Measurements from ENCODE around the gene DIS3L2.

DIS3L2 gene

GRCh38 chr2:232242316-232242715 lies 280.8 kb downstream of the DIS3L2 start:
- FAIRE-seq (no peak), DNase-seq (ENCODE audit: insufficient read length) (no peak)
- TF ChIP-seq POLR2A (IDR thresholded peaks at IDR 0.05; ENCODE audit: low read depth, low read length) (no peak), TAF1 (IDR thresholded peaks at IDR 0.05; ENCODE audit: borderline replicate concordance, low read depth, low read length) (no peak), POLR2AphosphoS5 (IDR thresholded peaks at IDR 0.05; ENCODE audit: low read depth, low read length) (no peak)

- no peak for DNase-seq (ENCODE audit: insufficient read length)
- FAIRE-seq: no peak
- TF ChIP-seq POLR2AphosphoS5 (IDR thresholded peaks at IDR 0.05; ENCODE audit: low read depth, low read length) (no peak), POLR2A (IDR thresholded peaks at IDR 0.05; ENCODE audit: low read depth, low read length) (no peak), TAF1 (IDR thresholded peaks at IDR 0.05; ENCODE audit: borderline replicate concordance, low read depth, low read length) (no peak)
Observed at GRCh38 chr2:232245111-232245510, 283.6 kb downstream of the DIS3L2 start.

GRCh38 chr2:232246245-232246644 lies 284.7 kb downstream of the DIS3L2 start:
- DNase-seq (ENCODE audit: insufficient read length) (no peak), FAIRE-seq (no peak)
- TF ChIP-seq POLR2A (IDR thresholded peaks at IDR 0.05; ENCODE audit: low read depth, low read length) (no peak), POLR2AphosphoS5 (IDR thresholded peaks at IDR 0.05; ENCODE audit: low read depth, low read length) (no peak), TAF1 (IDR thresholded peaks at IDR 0.05; ENCODE audit: borderline replicate concordance, low read depth, low read length) (no peak)

DNA sequence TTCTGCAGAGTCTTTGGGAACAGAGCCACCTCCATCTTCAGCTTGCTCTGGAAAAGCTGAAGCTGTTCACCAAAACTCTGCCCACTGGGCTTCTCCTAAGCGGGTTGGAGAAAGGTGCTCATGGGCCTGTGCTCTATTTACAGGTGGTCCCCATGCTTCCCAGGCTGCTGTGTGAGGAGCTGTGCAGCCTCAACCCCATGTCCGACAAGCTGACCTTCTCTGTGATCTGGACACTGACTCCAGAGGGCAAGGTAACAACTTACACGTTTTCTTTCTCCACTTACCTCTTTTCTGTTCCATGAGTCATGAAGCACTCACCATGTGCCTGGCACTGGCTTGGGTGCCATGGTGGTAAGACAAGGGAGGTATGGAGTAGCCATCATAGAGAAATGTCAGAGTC lies 287.6 kb downstream of the DIS3L2 start:
- TF ChIP-seq POLR2A (IDR thresholded peaks at IDR 0.05; ENCODE audit: low read depth, low read length): no peak
- TF ChIP-seq POLR2AphosphoS5 (IDR thresholded peaks at IDR 0.05; ENCODE audit: low read depth, low read length): no peak
- TF ChIP-seq TAF1 (IDR thresholded peaks at IDR 0.05; ENCODE audit: borderline replicate concordance, low read depth, low read length): no peak
- DNase-seq (ENCODE audit: insufficient read length): no peak
- FAIRE-seq: no peak

GRCh38 chr2:232250246-232251175 lies 289.0 kb downstream of the DIS3L2 start:
- no peak for TF ChIP-seq TAF1 (IDR thresholded peaks at IDR 0.05; ENCODE audit: borderline replicate concordance, low read depth, low read length)
- TF ChIP-seq POLR2AphosphoS5 (IDR thresholded peaks at IDR 0.05; ENCODE audit: low read depth, low read length): no peak
- TF ChIP-seq POLR2A (IDR thresholded peaks at IDR 0.05; ENCODE audit: low read depth, low read length): no peak
- DNase-seq (ENCODE audit: insufficient read length): no peak
- no peak for FAIRE-seq

DNA sequence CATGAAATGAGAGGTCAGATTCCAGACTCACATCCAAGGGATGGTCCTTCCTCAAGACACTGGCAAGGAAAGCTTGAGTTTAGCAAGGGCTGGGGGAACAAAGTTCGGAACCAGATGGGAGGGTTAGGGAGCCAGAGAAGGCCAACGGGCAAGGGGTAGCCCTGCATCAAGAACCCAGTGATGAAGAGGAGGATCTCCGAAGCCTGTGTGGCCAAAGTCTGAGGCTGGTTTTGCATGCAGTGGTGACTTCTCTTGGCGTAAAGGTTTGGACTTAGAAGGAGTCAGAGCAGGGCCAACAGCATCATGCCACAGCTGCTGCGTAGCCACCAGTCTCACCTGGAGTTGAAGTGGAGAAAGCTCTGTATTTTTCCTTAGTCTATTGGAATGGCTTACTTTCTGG lies 293.5 kb downstream of the DIS3L2 start:
- DNase-seq (ENCODE audit: insufficient read length): no peak
- TF ChIP-seq POLR2A (IDR thresholded peaks at IDR 0.05; ENCODE audit: low read depth, low read length) (no peak), POLR2AphosphoS5 (IDR thresholded peaks at IDR 0.05; ENCODE audit: low read depth, low read length) (no peak), TAF1 (IDR thresholded peaks at IDR 0.05; ENCODE audit: borderline replicate concordance, low read depth, low read length) (no peak)
- FAIRE-seq: no peak

- DNase-seq (ENCODE audit: insufficient read length): no peak
- FAIRE-seq: no peak
- TF ChIP-seq TAF1 (IDR thresholded peaks at IDR 0.05; ENCODE audit: borderline replicate concordance, low read depth, low read length) (no peak), POLR2AphosphoS5 (IDR thresholded peaks at IDR 0.05; ENCODE audit: low read depth, low read length) (no peak), POLR2A (IDR thresholded peaks at IDR 0.05; ENCODE audit: low read depth, low read length) (no peak)
Observed at GRCh38 chr2:232260075-232260474, 298.6 kb downstream of the DIS3L2 start.

- no peak for FAIRE-seq
- TF ChIP-seq POLR2A (IDR thresholded peaks at IDR 0.05; ENCODE audit: low read depth, low read length): no peak
- TF ChIP-seq POLR2AphosphoS5 (IDR thresholded peaks at IDR 0.05; ENCODE audit: low read depth, low read length): no peak
- TF ChIP-seq TAF1 (IDR thresholded peaks at IDR 0.05; ENCODE audit: borderline replicate concordance, low read depth, low read length): no peak
- no peak for DNase-seq (ENCODE audit: insufficient read length)
Observed at GRCh38 chr2:232261776-232262175, 300.3 kb downstream of the DIS3L2 start.

- no peak for FAIRE-seq
- no peak for DNase-seq (ENCODE audit: insufficient read length)
- TF ChIP-seq POLR2AphosphoS5 (IDR thresholded peaks at IDR 0.05; ENCODE audit: low read depth, low read length) (no peak), TAF1 (IDR thresholded peaks at IDR 0.05; ENCODE audit: borderline replicate concordance, low read depth, low read length) (no peak)
Observed at GRCh38 chr2:232263295-232263694, 301.8 kb downstream of the DIS3L2 start.

DNA sequence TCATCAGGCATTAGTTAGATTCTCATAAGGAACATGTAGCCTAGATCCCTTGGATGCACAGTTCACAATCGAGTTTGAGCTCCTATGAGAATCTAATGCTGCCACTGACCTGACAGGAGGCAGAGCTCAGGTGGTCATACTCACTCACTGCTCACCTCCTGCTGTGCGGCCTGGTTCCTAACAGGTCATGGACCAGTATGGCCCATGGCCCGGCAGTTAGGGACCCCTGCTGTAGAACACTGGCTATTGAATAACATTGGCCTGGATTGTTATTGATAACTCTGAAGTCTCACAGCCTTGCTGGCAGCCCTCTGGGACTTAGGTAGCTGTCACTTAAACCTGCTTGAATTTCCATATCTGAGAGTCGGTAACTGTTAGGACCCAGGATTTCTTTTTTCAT lies 302.6 kb downstream of the DIS3L2 start:
- DNase-seq (ENCODE audit: insufficient read length) (no peak), FAIRE-seq (no peak)
- TF ChIP-seq TAF1 (IDR thresholded peaks at IDR 0.05; ENCODE audit: borderline replicate concordance, low read depth, low read length): no peak
- TF ChIP-seq POLR2A (IDR thresholded peaks at IDR 0.05; ENCODE audit: low read depth, low read length): no peak
- no peak for TF ChIP-seq POLR2AphosphoS5 (IDR thresholded peaks at IDR 0.05; ENCODE audit: low read depth, low read length)

- DNase-seq (ENCODE audit: insufficient read length) (no peak), FAIRE-seq (no peak)
- TF ChIP-seq POLR2A (IDR thresholded peaks at IDR 0.05; ENCODE audit: low read depth, low read length): no peak
Observed at GRCh38 chr2:232265329-232265728, 303.8 kb downstream of the DIS3L2 start.

DNA sequence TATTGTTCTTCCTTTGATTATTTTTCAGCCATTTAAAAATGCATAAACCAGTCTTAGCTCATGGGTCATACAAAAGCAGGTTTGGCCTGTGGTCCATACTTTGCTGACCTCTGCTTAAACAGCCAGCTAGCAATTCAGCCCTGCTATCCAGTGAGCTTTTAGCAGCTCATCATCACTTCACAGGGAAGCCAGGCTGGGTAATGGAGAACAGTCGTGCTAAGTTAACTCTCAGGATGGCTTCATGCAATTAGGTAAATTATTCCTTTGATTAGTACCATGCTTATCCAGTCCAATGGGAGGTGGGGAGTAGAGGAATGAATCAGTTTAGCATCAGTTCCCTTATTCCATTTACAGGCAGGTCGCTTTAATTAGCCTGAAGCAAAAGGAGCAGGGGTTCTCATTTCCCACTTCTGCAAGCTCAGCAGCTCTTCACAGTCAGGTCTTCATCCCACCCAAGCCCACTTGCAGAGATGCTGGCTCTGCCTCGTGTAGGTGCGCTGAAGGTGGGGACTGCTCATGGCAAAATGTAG lies 307.2 kb downstream of the DIS3L2 start:
- FAIRE-seq (no peak), DNase-seq (ENCODE audit: insufficient read length) (no peak)
- TF ChIP-seq TAF1 (IDR thresholded peaks at IDR 0.05; ENCODE audit: borderline replicate concordance, low read depth, low read length): no peak
- no peak for TF ChIP-seq POLR2AphosphoS5 (IDR thresholded peaks at IDR 0.05; ENCODE audit: low read depth, low read length)
- no peak for TF ChIP-seq POLR2A (IDR thresholded peaks at IDR 0.05; ENCODE audit: low read depth, low read length)

Data from GM12892 (cell line).